Kidney epithelial cell (primary cell): ENCODE data around the gene BRD3. TPM values are rescaled to one million over a fixed set of nuclear protein-coding genes. Genes with fewer than 3 reads are reported as not detected.

Experiments
- DNase-seq: peaks from one replicate; pipeline ENCODE4 v3.0.0-alpha.2; 2010; ENCODE audit warnings: low read depth
- H3K27me3 ChIP-seq: 2 replicates; pipeline ENCODE4 v1.6.0; 2011; ENCODE audit warnings: low read length; ENCODE audit not compliant: control insufficient read depth, insufficient read depth
- H3K36me3 ChIP-seq: 2 replicates; pipeline ENCODE4 v1.5.1; 2011; ENCODE audit warnings: low read length; ENCODE audit not compliant: control insufficient read depth, insufficient read depth
- H3K4me3 ChIP-seq: 2 replicates; pipeline ENCODE4 v1.5.1; 2011; ENCODE audit warnings: low read depth, mild to moderate bottlenecking, control low read depth, low read length
- total RNA-seq: library from RNA; depleted of rRNA; stranded (reverse); fragments of >200 nt; gene quantifications from 2 replicates; pipeline ENCODE4 v1.2.3, GENCODE V29; 2015
- TF ChIP-seq, protein P1 (sequence below): IDR thresholded peaks from 2 replicates; pipeline ENCODE4 v1.5.1; 2011; ENCODE audit warnings: mild to moderate bottlenecking, moderate library complexity, low read length, control low read depth, inconsistent platforms; ENCODE audit not compliant: insufficient read depth, poor library complexity, severe bottlenecking

The BRD3 gene
- total RNA-seq, 1 donor from 2014 or later, result 23.3 TPM

DNA sequence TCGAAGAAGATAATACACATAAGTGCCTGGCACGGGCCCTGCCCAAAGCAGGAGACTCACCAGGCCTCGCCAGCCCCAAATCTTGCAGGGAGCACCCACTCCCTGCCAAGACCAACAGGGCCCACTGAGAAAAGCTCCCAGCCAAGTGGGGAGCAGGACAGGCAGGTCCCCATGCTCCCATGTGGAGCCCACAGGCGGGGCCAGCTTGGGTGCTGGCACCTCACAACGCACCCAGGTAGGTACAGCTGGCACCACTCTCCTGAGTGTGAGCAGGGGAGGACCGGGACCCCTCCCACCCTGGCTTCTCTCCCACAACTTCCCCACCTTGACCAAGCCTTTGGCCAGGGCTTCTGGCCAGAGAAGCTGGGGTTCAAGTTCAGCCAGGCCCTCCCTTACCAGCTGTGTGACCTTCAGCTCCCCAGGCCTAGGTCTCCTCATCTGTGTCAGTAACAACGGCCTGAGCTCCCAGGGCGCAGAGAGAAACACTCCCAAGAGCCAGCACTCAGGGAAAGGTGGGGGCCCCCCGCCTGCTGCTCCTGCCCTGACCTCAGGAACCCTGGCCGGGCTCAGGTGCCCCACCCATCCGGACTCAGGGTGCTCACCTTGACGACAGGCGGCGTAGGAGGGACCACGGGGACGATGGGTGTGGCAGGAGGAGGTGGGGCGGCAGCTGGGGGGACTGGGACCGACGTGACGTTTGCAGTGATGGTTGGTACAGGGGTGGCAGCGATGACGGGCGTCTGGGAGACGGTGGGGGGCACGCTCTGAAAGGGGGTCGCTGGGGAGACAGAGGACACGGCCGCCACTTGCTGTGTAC lies 17.8 kb downstream of the BRD3 start:
- no peak overlapping the region for H3K4me3 ChIP-seq
- no peaks in the 10 kb centered on the region for H3K27me3 ChIP-seq
- DNase-seq, result no peak
- peaks cover under 1% of the 10 kb centered on the region for H3K36me3 ChIP-seq
- TF ChIP-seq, protein P1, sequence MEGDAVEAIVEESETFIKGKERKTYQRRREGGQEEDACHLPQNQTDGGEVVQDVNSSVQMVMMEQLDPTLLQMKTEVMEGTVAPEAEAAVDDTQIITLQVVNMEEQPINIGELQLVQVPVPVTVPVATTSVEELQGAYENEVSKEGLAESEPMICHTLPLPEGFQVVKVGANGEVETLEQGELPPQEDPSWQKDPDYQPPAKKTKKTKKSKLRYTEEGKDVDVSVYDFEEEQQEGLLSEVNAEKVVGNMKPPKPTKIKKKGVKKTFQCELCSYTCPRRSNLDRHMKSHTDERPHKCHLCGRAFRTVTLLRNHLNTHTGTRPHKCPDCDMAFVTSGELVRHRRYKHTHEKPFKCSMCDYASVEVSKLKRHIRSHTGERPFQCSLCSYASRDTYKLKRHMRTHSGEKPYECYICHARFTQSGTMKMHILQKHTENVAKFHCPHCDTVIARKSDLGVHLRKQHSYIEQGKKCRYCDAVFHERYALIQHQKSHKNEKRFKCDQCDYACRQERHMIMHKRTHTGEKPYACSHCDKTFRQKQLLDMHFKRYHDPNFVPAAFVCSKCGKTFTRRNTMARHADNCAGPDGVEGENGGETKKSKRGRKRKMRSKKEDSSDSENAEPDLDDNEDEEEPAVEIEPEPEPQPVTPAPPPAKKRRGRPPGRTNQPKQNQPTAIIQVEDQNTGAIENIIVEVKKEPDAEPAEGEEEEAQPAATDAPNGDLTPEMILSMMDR, result no peak

DNA sequence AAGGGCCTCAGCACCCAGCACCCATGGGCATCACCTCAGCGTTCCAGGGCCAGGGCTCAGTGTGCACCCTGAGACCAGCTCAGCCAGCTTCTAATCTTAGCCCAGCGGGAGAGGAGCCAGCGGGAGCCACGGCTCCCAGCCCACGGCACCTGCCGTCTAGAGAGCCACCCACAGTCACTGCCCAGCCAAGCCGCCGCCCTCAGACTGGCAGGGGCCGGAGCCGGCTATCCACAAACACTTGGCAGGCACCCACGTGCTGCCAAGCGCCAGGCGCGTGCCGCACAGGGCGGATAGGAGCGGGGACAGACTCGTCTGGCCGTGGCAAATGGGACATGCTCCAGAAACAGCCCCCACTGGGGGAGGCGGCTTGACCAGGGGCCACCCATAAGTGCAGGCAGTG lies 18.6 kb downstream of the BRD3 start:
- no peaks in the 10 kb centered on the region for H3K27me3 ChIP-seq
- no peak overlapping the region for H3K4me3 ChIP-seq
- H3K36me3 ChIP-seq, result peaks cover 2% of the 10 kb centered on the region
- TF ChIP-seq, protein P1, result no peak
- no peak for DNase-seq

DNA sequence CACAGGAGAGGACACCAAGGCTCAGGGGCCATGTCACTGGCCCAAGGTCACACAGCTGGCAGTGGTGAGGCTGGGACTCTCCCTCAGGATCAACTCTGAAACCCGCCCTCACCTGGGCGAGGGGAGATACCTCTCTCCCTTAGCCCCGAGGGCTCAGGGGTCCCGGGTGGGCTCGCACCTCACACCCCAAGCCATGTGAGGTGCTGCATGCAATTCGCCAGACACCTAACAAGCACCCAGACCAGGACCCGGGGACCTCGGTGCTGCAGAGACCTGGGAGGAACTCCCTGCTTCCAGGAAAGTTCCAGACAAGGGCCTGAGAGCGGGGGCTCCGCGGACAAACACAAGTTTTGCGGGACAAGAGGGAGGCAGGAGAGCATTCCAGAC lies 19.3 kb downstream of the BRD3 start:
- Histone ChIP-seq H3K27me3 (no peaks in the 10 kb centered on the region), H3K4me3 (no peak overlapping the region), H3K36me3 (peaks cover 3% of the 10 kb centered on the region)
- TF ChIP-seq, protein P1, result no peak
- DNase-seq, result no peak

DNA sequence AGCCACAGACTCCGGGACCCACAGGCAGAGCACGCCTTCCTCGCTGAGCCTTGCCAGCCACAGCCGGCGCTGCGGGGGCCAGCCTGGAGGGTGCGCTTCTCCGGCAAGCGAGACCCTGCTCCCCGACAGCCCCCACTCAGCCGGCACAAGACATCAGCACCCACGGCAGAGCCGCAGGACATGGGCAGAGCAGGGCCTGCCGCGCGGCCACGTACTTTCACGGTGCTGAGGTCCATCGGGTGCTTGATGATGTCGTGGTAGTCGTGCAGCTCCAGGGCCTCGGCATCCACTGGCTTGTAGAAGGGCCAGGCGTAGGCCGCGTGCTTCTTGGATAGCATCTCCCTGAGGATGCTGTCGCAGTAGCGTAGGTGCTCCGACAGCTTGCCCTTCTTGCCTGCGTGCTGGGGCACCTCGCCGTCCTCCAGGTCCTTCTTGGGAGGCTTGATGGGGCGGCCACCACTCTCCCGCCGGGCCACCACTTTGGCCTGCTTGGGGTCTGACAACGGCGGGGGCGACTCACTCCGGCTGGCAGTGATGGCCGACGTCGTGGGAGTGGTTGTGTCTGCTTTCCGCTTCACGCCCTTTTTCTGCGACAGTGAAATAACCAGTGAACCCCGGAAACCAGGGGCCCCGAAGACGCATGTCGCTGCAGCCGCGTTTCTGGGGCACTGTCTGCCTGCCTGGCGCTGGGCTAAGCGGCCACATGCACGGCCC lies 19.8 kb downstream of the BRD3 start:
- Histone ChIP-seq H3K36me3 (peaks cover 4% of the 10 kb centered on the region), H3K4me3 (no peak overlapping the region), H3K27me3 (no peaks in the 10 kb centered on the region)
- no peak for DNase-seq
- TF ChIP-seq, protein P1, result no peak

DNA sequence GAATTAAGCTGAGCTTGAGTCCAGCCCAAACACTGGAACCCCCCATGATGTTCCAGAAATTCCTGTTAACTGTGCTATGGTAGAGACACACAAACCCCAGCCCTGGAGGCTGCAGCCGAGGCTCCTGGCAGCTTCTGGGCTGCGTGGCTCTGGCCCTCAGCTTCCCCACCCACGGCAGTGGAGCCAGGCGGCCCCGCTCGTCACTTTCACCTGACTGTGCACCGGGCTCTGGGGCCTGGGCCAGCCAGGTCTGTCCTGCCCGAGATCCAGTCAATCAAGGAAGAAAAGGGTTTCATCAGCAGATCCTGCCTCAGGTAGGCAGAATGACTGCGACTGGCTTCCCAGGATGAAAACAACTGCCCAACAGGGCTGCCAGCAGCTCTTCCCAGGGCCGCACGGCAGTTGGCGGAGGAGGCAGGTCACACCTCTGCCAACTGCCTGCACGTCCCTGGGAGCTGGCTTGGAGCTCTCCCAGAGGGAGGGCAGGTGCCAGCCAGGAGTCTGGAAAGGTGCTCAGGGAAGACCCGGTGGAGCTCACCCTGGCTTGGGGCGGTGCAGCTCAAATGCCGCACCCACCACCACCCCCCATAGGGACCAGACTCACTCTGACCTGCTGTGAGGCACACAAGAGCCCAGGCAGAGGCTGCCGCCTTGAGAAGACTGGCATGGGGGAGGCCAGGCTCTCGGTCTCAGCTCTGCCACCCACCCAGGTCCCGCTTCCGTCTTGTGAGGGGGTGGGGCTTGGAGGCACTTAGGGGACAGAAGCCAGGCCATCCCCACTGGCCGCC lies 20.7 kb downstream of the BRD3 start:
- DNase-seq, result no peak
- no peak overlapping the region for H3K4me3 ChIP-seq
- H3K27me3 ChIP-seq, result no peaks in the 10 kb centered on the region
- TF ChIP-seq, protein P1, result no peak
- H3K36me3 ChIP-seq, result peaks cover 4% of the 10 kb centered on the region
